Mesothelial cell of epicardium (in vitro differentiated cells): ENCODE data around the gene CCDC8. TPM values are rescaled to one million over a fixed set of nuclear protein-coding genes. Genes with fewer than 3 reads are reported as not detected.

ENCODE experiments used
- DNase-seq, 2 experiments: peaks; one replicate each; pipeline ENCODE4 v3.0.0; 2021; ENCODE audit warnings: low spot score in 2 of 2; ENCODE audit not compliant: unreplicated experiment in 2 of 2
- H3K27ac Mint-ChIP-seq: 2 replicates; pipeline ENCODE4 v1.8.0; 2021; ENCODE audit warnings: mixed read lengths
- H3K27me3 Mint-ChIP-seq: 2 replicates; pipeline ENCODE4 v1.8.0; 2021; ENCODE audit warnings: low read depth, mixed read lengths
- H3K36me3 Mint-ChIP-seq: 2 replicates; pipeline ENCODE4 v1.8.0; 2021; ENCODE audit warnings: mixed read lengths
- H3K4me1 Mint-ChIP-seq: 2 replicates; pipeline ENCODE4 v1.8.0; 2021; ENCODE audit warnings: mixed read lengths
- H3K4me3 Mint-ChIP-seq: 2 replicates; pipeline ENCODE4 v1.8.0; 2021; ENCODE audit warnings: mild to moderate bottlenecking, moderate library complexity, mixed read lengths
- H3K9me3 Mint-ChIP-seq: 2 replicates; pipeline ENCODE4 v1.8.0; 2021; ENCODE audit warnings: mixed read lengths
- total RNA-seq: library from RNA; stranded (reverse); gene quantifications from 3 replicates; pipeline ENCODE4 v1.2.1, GENCODE V29; 2021
- TF ChIP-seq, protein P1 (sequence below): fragments of 200-600 bp; sonication (generic); IDR thresholded peaks from one replicate; pipeline ENCODE4 v1.5.0; 2021; ENCODE audit warnings: antibody characterized with exemption; ENCODE audit not compliant: unreplicated experiment

CCDC8 gene
- total RNA-seq, 1 donor from 2014 or later = 50.7 TPM

GRCh38 chr19:46391296-46392251 lies 21.8 kb downstream of the CCDC8 start:
- H3K36me3 Mint-ChIP-seq = peaks cover 38% of the 10 kb centered on the region
- TF ChIP-seq, protein P1, sequence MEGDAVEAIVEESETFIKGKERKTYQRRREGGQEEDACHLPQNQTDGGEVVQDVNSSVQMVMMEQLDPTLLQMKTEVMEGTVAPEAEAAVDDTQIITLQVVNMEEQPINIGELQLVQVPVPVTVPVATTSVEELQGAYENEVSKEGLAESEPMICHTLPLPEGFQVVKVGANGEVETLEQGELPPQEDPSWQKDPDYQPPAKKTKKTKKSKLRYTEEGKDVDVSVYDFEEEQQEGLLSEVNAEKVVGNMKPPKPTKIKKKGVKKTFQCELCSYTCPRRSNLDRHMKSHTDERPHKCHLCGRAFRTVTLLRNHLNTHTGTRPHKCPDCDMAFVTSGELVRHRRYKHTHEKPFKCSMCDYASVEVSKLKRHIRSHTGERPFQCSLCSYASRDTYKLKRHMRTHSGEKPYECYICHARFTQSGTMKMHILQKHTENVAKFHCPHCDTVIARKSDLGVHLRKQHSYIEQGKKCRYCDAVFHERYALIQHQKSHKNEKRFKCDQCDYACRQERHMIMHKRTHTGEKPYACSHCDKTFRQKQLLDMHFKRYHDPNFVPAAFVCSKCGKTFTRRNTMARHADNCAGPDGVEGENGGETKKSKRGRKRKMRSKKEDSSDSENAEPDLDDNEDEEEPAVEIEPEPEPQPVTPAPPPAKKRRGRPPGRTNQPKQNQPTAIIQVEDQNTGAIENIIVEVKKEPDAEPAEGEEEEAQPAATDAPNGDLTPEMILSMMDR = no peak
- H3K4me3 Mint-ChIP-seq = no peak overlapping the region
- H3K4me1 Mint-ChIP-seq = peaks cover 15% of the 10 kb centered on the region
- peaks cover 5% of the 10 kb centered on the region for H3K9me3 Mint-ChIP-seq
- H3K27me3 Mint-ChIP-seq = no peaks in the 10 kb centered on the region
- DNase-seq = no peak
- no peak overlapping the region for H3K27ac Mint-ChIP-seq

DNA sequence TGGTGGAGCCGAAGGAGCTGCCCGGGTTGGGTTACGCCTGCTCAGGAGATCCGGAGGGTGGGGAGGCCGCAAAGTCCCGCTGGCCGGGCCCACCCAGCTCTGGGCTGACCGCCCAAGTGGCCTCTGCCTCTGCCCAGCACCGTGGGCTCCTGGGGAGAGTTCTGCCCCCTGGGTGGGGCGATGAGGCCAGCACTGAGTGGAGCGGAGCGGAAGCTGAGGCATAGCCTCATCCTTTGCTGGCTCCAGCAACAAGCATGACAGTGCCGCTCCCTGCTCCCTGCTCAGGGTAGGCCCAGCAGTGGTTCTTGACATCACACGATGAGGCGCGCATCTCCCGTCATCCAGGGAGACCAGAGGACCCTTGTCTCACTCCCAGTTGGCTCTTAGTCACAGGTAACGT lies 22.5 kb downstream of the CCDC8 start:
- peaks cover 5% of the 10 kb centered on the region for H3K9me3 Mint-ChIP-seq
- no peak overlapping the region for H3K27ac Mint-ChIP-seq
- H3K27me3 Mint-ChIP-seq = no peaks in the 10 kb centered on the region
- peaks cover 42% of the 10 kb centered on the region for H3K36me3 Mint-ChIP-seq
- H3K4me1 Mint-ChIP-seq = peaks cover 13% of the 10 kb centered on the region
- DNase-seq = no peak
- TF ChIP-seq, protein P1 = no peak
- no peak overlapping the region for H3K4me3 Mint-ChIP-seq

GRCh38 chr19:46390121-46390858 lies 23.1 kb downstream of the CCDC8 start:
- TF ChIP-seq, protein P1 = no peak
- Mint-ChIP-seq H3K4me3 (no peak overlapping the region), H3K9me3 (peaks cover 5% of the 10 kb centered on the region), H3K27ac (no peak overlapping the region), H3K36me3 (peaks cover 46% of the 10 kb centered on the region), H3K4me1 (peaks cover 9% of the 10 kb centered on the region), H3K27me3 (no peaks in the 10 kb centered on the region)
- no peak for DNase-seq

GRCh38 chr19:46388311-46389095 lies 24.9 kb downstream of the CCDC8 start:
- H3K27ac Mint-ChIP-seq = no peak overlapping the region
- peaks cover 9% of the 10 kb centered on the region for H3K4me1 Mint-ChIP-seq
- peaks cover 5% of the 10 kb centered on the region for H3K9me3 Mint-ChIP-seq
- H3K27me3 Mint-ChIP-seq = no peaks in the 10 kb centered on the region
- TF ChIP-seq, protein P1 = no peak
- DNase-seq = no peak
- no peak overlapping the region for H3K4me3 Mint-ChIP-seq
- peaks cover 54% of the 10 kb centered on the region for H3K36me3 Mint-ChIP-seq

GRCh38 chr19:46387713-46388130 lies 25.6 kb downstream of the CCDC8 start:
- H3K36me3 Mint-ChIP-seq = peaks cover 55% of the 10 kb centered on the region
- DNase-seq = no peak

More at GRCh38 chr19:46387713-46388130, 25.6 kb downstream of the CCDC8 start:
- H3K4me1 Mint-ChIP-seq = peaks cover 5% of the 10 kb centered on the region
- H3K27ac Mint-ChIP-seq = no peak overlapping the region
- TF ChIP-seq, protein P1 = no peak
- no peaks in the 10 kb centered on the region for H3K27me3 Mint-ChIP-seq
- H3K4me3 Mint-ChIP-seq = no peak overlapping the region
- H3K9me3 Mint-ChIP-seq = peaks cover 5% of the 10 kb centered on the region
